H1 (cell line): Measurements from ENCODE around the gene STYXL1. TPM values are rescaled to one million over a fixed set of nuclear protein-coding genes. Genes with fewer than 3 reads are reported as not detected.
A peak's percentile ranks its signal among the peaks of the same experiment; 100 is the strongest.

Source experiments
- CTCF ChIA-PET: fragments of 300-600 bp; sonication (Branson Sonifier 250); formaldehyde crosslinking; loops from one replicate; lab custom pipeline; 2021; ENCODE audit not compliant: partially characterized antibody; lab: Charles Lee
- POLR2A ChIA-PET: fragments of 300-600 bp; sonication (Branson Sonifier 250); formaldehyde crosslinking; loops from one replicate; lab custom pipeline; 2021; ENCODE audit warnings: inconsistent platforms; ENCODE audit not compliant: partially characterized antibody; lab: Charles Lee
- DNase-seq, 2 experiments: peaks; one replicate each; pipeline versions ENCODE4 v3.0.0 to v3.0.0-alpha.2; 2010 to 2022; ENCODE audit warnings: low spot score in 2 of 2, low read depth in 1 of 2, mixed read lengths in 1 of 2
- FAIRE-seq: peaks from 2 replicates; lab custom pipeline; 2011; peaks lifted over from hg19 to GRCh38; lab: Jason Lieb, UNC
- H2AFZ ChIP-seq: 2 replicates; pipeline ENCODE4 v1.8.1; 2012; ENCODE audit warnings: low read length, inconsistent platforms
- H2AK5ac ChIP-seq: 2 replicates; pipeline ENCODE4 v1.6.1; 2013; ENCODE audit warnings: low read depth, low read length
- H2BK120ac ChIP-seq: replicated peaks from 2 replicates; pipeline ENCODE3; 2013; ENCODE audit warnings: low read depth, low read length, inconsistent platforms
- H2BK12ac ChIP-seq: 2 replicates; pipeline ENCODE4 v1.6.1; 2013; ENCODE audit warnings: low read depth, low read length
- H2BK15ac ChIP-seq: 2 replicates; pipeline ENCODE4 v1.6.1; 2013; ENCODE audit warnings: low read length
- H2BK20ac ChIP-seq: 2 replicates; pipeline ENCODE4 v1.6.1; 2013; ENCODE audit warnings: low read length
- H2BK5ac ChIP-seq: 2 replicates; pipeline ENCODE4 v1.6.1; 2013; ENCODE audit warnings: low read depth, low read length
- H3K14ac ChIP-seq: 2 replicates; pipeline ENCODE4 v1.6.1; 2013; ENCODE audit warnings: inconsistent platforms; ENCODE audit not compliant: insufficient read length
- H3K18ac ChIP-seq: 2 replicates; pipeline ENCODE4 v1.6.1; 2013; ENCODE audit warnings: low read length; ENCODE audit errors: extremely low read depth
- H3K23ac ChIP-seq: 2 replicates; pipeline ENCODE4 v1.6.1; 2013; ENCODE audit warnings: inconsistent platforms; ENCODE audit not compliant: insufficient read length
- H3K23me2 ChIP-seq: 2 replicates; pipeline ENCODE4 v1.6.1; 2013; ENCODE audit warnings: low read depth, low read length
- H3K27ac ChIP-seq: 2 replicates; pipeline ENCODE4 v1.6.1; 2011; ENCODE audit warnings: low read depth, low read length, inconsistent platforms
- H3K27me3 ChIP-seq, 4 experiments: replicated peaks in 1 of 4; 1 replicate in 1 of 4; 2 replicates in 3 of 4; pipeline versions ENCODE4 v1.6.1 to v1.8.1; 2011 to 2013; ENCODE audit warnings: low read length in 3 of 4, mild to moderate bottlenecking in 3 of 4, inconsistent platforms in 2 of 4, mixed read lengths in 2 of 4, moderate library complexity in 1 of 4; ENCODE audit not compliant: control insufficient read depth in 3 of 4, insufficient read depth in 3 of 4; ENCODE audit errors: extremely low read depth in 1 of 4
- H3K36me3 ChIP-seq, 4 experiments: 2 replicates each; pipeline versions ENCODE4 v1.6.1 to v1.8.1; 2011 to 2013; ENCODE audit warnings: mild to moderate bottlenecking in 4 of 4, low read length in 3 of 4, moderate library complexity in 2 of 4, control low read depth in 1 of 4, inconsistent platforms in 1 of 4; ENCODE audit not compliant: insufficient read depth in 4 of 4, control insufficient read depth in 2 of 4
- H3K4ac ChIP-seq: replicated peaks from 2 replicates; pipeline ENCODE3; 2013; ENCODE audit warnings: low read length, low read depth, mixed read lengths, inconsistent platforms; ENCODE audit not compliant: insufficient read length
- H3K4me1 ChIP-seq, 4 experiments: replicated peaks in 1 of 4; 1 replicate in 1 of 4; 2 replicates in 3 of 4; pipeline versions ENCODE4 v1.6.1 to v1.8.1; 2011 to 2013; ENCODE audit warnings: low read length in 3 of 4, inconsistent platforms in 2 of 4, mixed read lengths in 1 of 4; ENCODE audit not compliant: insufficient read depth in 4 of 4, control insufficient read depth in 3 of 4
- H3K4me2 ChIP-seq, 2 experiments: 2 replicates each; pipeline versions ENCODE4 v1.6.1 to v1.8.1; 2011 to 2013; ENCODE audit warnings: low read depth in 2 of 2, low read length in 2 of 2, control low read depth in 1 of 2, inconsistent platforms in 1 of 2, mild to moderate bottlenecking in 1 of 2; ENCODE audit not compliant: insufficient read depth in 1 of 2
- H3K4me3 ChIP-seq, 4 experiments: fragments of 200-600, 300-600 bp in 1 of 4; sonication (generic), shearing (Covaris generic), sonication (Bioruptor Twin) in 1 of 4; 2 replicates each; pipeline versions ENCODE4 v1.5.1 to v1.8.1; 2011 to 2016; ENCODE audit warnings: low read length in 4 of 4, low read depth in 3 of 4, control low read depth in 2 of 4, inconsistent platforms in 2 of 4, mild to moderate bottlenecking in 2 of 4, mixed read lengths in 1 of 4, moderate library complexity in 1 of 4; ENCODE audit not compliant: insufficient read depth in 2 of 4; ENCODE audit errors: extremely low read depth in 1 of 4
- H3K56ac ChIP-seq: replicated peaks from 2 replicates; pipeline ENCODE3; 2013; ENCODE audit warnings: low read depth, mild to moderate bottlenecking, mixed read lengths, low read length, inconsistent platforms; ENCODE audit not compliant: insufficient read length
- H3K79me1 ChIP-seq: 2 replicates; pipeline ENCODE4 v1.6.1; 2013; ENCODE audit warnings: low read depth, low read length, control low read depth
- H3K79me2 ChIP-seq, 2 experiments: 2 replicates each; pipeline versions ENCODE4 v1.6.1 to v1.8.1; 2012 to 2013; ENCODE audit warnings: low read length in 2 of 2, mild to moderate bottlenecking in 2 of 2, inconsistent platforms in 1 of 2; ENCODE audit not compliant: insufficient read depth in 2 of 2, control insufficient read depth in 1 of 2
- H3K9ac ChIP-seq, 4 experiments: replicated peaks in 1 of 4; 1 replicate in 1 of 4; 2 replicates in 3 of 4; pipeline versions ENCODE4 v1.6.1 to v1.8.1; 2011 to 2013; ENCODE audit warnings: low read depth in 3 of 4, low read length in 3 of 4, control low read depth in 2 of 4, mild to moderate bottlenecking in 2 of 4, moderate library complexity in 2 of 4, inconsistent platforms in 1 of 4; ENCODE audit errors: extremely low read depth in 1 of 4
- H3K9me3 ChIP-seq, 2 experiments: 2 replicates each; pipeline versions ENCODE4 v1.6.1 to v1.8.1; 2012 to 2013; ENCODE audit warnings: mild to moderate bottlenecking in 2 of 2, moderate library complexity in 2 of 2, control low read depth in 1 of 2, inconsistent platforms in 1 of 2, low read depth in 1 of 2, low read length in 1 of 2, mixed read lengths in 1 of 2; ENCODE audit not compliant: insufficient read depth in 2 of 2
- H4K20me1 ChIP-seq, 2 experiments: replicated peaks in 1 of 2; 2 replicates each; pipeline versions ENCODE3 to v1.8.1; 2011 to 2013; ENCODE audit warnings: inconsistent platforms in 2 of 2, low read length in 2 of 2, mild to moderate bottlenecking in 1 of 2; ENCODE audit not compliant: insufficient read depth in 2 of 2, control insufficient read depth in 1 of 2
- H4K5ac ChIP-seq: 2 replicates; pipeline ENCODE4 v1.6.1; 2013; ENCODE audit warnings: low read length, low read depth, mixed read lengths, inconsistent platforms; ENCODE audit not compliant: insufficient read length
- H4K8ac ChIP-seq: 2 replicates; pipeline ENCODE4 v1.8.0; 2013; ENCODE audit warnings: mild to moderate bottlenecking, moderate library complexity, low read length, inconsistent platforms; ENCODE audit not compliant: insufficient read depth; ENCODE audit errors: extremely low read depth
- H4K91ac ChIP-seq: replicated peaks from 2 replicates; pipeline ENCODE3; 2013; ENCODE audit warnings: low read length, mixed read lengths, inconsistent platforms; ENCODE audit not compliant: insufficient read length
- ASH2L ChIP-seq: fragments of 200-600, 300-600 bp; sonication (generic); IDR thresholded peaks from one replicate; pipeline ENCODE4 v1.7.1; 2017; ENCODE audit warnings: low read length
- CBX5 ChIP-seq: fragments of 300-800, 300-1000 bp; sonication (generic); IDR thresholded peaks from 2 replicates; pipeline ENCODE4 v1.7.1; 2016; ENCODE audit warnings: antibody characterized with exemption, low read length, low read depth
- CHD2 ChIP-seq: IDR thresholded peaks from 2 replicates; pipeline ENCODE4 v1.6.1; 2012; ENCODE audit warnings: low read length, improper control_type of control experiment
- EZH2 ChIP-seq: fragments of 200-600 bp; sonication (generic); IDR thresholded peaks from 2 replicates; pipeline ENCODE4 v1.7.1; 2012; ENCODE audit warnings: low read depth, mild to moderate bottlenecking, moderate library complexity, low read length, inconsistent platforms; ENCODE audit not compliant: severe bottlenecking
- JUND ChIP-seq: IDR thresholded peaks from 2 replicates; pipeline ENCODE4 v1.6.1; 2011; ENCODE audit warnings: mild to moderate bottlenecking, improper control_type of control experiment, low read length
- KDM1A ChIP-seq: fragments of 200-600, 300-600 bp; sonication (generic); IDR thresholded peaks from 2 replicates; pipeline ENCODE4 v1.7.1; 2016; ENCODE audit warnings: mild to moderate bottlenecking, low read length, borderline replicate concordance
- MAFK ChIP-seq: IDR thresholded peaks from 2 replicates; pipeline ENCODE4 v1.6.1; 2012; ENCODE audit warnings: low read depth, mild to moderate bottlenecking, improper control_type of control experiment, low read length
- NRF1 ChIP-seq: IDR thresholded peaks from 2 replicates; pipeline ENCODE4 v1.6.1; 2011; ENCODE audit warnings: mild to moderate bottlenecking, low read depth, low read length, improper control_type of control experiment
- PHF8 ChIP-seq: fragments of 200-600 bp; sonication (generic); conservative IDR thresholded peaks from 2 replicates; pipeline ENCODE4 v1.7.1; 2012; ENCODE audit warnings: low read depth, mild to moderate bottlenecking, inconsistent platforms, low read length, moderate library complexity
- RAD21 ChIP-seq, 2 experiments: IDR thresholded peaks in 1 of 2; conservative IDR thresholded peaks in 1 of 2; 2 replicates each; pipeline ENCODE4 v1.6.1; 2011; ENCODE audit warnings: low read depth in 2 of 2, low read length in 2 of 2, improper control_type of control experiment in 1 of 2, inconsistent platforms in 1 of 2, mild to moderate bottlenecking in 1 of 2, moderate library complexity in 1 of 2
- SIN3A ChIP-seq, 2 experiments: IDR thresholded peaks in 1 of 2; conservative IDR thresholded peaks in 1 of 2; 2 replicates each; pipeline ENCODE4 v1.6.1; 2011 to 2012; ENCODE audit warnings: low read length in 2 of 2, improper control_type of control experiment in 1 of 2, low read depth in 1 of 2, mild to moderate bottlenecking in 1 of 2
- TAF7 ChIP-seq: optimal IDR thresholded peaks from 2 replicates; pipeline ENCODE3; 2011; ENCODE audit warnings: low read depth, mild to moderate bottlenecking, inconsistent platforms, low read length, moderate library complexity, borderline replicate concordance
- WGBS, 2 experiments: shearing (Covaris generic) in 1 of 2; methylation state at CpG; one replicate each; pipeline versions ENCODE4 v1.1.6 to v1.1.7; 2013 to 2015; ENCODE audit warnings: low lambda C conversion rate in 2 of 2, mixed read lengths in 2 of 2, inconsistent platforms in 1 of 2, low coverage in 1 of 2, missing lambda C conversion rate in 1 of 2; ENCODE audit not compliant: insufficient replicate concordance in 2 of 2, insufficient coverage in 1 of 2, insufficient read length in 1 of 2; ENCODE audit errors: extremely low coverage in 1 of 2, missing lambda C conversion rate in 1 of 2; 5-methylcytosine and 5-hydroxymethylcytosine counted together
- polyA plus RNA-seq, 7 experiments: library from polyadenylated mRNA; depleted of rRNA in 3 of 7; stranded (reverse) in 5 of 7; unstranded in 2 of 7; fragments of >200 nt in 5 of 7; fragments of 200-250 nt in 2 of 7; gene quantifications; 1 replicate in 5 of 7; 2 replicates in 1 of 7; 4 replicates in 1 of 7; pipeline versions ENCODE4 v1.2.1 to v1.2.3, GENCODE V29; 2011 to 2013; ENCODE audit warnings: missing spikeins in 2 of 7, mixed read lengths in 2 of 7
- total RNA-seq: library from RNA; stranded (reverse); fragmentation: NEBNext Ultra II Directional; extraction: Animal tissue kit (Norgen Biotek cat#: 25700); gene quantifications from 2 replicates; pipeline ENCODE4 v1.2.1, GENCODE V29; 2021

STYXL1 gene
- total and polyA plus RNA-seq, 2 of the 8 experiments (the other 6 are each of a cell fraction or from before 2014, with no cell fraction given), result 32.3 to 53.9 TPM

DNA sequence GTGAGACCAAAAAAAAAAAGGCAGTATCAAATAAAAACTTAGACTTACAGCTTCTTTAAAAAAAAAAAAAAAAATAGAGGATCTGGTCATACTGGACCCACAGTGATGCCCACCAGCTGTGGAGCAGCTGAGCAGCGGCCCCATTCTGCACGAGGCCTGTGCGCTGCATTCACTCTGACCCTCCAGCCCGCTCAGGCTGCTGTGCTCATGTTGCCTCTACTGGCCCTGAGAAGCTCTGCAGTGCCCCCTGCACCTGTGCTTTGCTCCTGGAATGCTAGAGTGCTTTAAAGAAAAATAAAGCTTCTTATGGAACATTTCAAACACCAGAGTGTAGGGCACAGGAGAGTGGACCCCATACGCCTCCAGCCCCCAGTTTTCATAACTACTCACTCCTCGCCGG, 86.6 kb downstream of the STYXL1 start:
- no peak overlapping the region for H2BK20ac ChIP-seq
- H3K36me3 ChIP-seq, result peaks cover 0 to 23% (median 5%) of the 10 kb centered on the region in 4 experiments; a peak in 6 of 8 replicates
- H3K18ac ChIP-seq, result no peak overlapping the region
- no peak overlapping the region for H2BK12ac ChIP-seq
- no peaks in the 10 kb centered on the region; the same call in 1 of the 2 replicates for H3K79me1 ChIP-seq
- no peak overlapping the region for H3K9ac ChIP-seq
- no peaks in the 10 kb centered on the region for H3K23me2 ChIP-seq
- CTCF ChIA-PET, result interaction anchor here (0.7 to 2.2 kb wide), 11 partner anchors 9 to 95 kb away, joined by 3 to 11 read pairs (median 6); no protein-coding TSS in a partner anchor
- peaks cover 2 to 10% (median 5%) of the 10 kb centered on the region in 4 experiments for H3K4me1 ChIP-seq
- H3K27ac ChIP-seq, result no peak overlapping the region
- no peak for DNase-seq
- no peak for FAIRE-seq
- H3K23ac ChIP-seq, result no peak overlapping the region
- POLR2A ChIA-PET, result interaction anchor here (0.7 to 1.5 kb wide), 6 partner anchors 10 to 70 kb away, joined by 3 to 6 read pairs (median 4); no protein-coding TSS in a partner anchor
- H3K4me2 ChIP-seq, result no peak overlapping the region
- no peak overlapping the region for H2BK15ac ChIP-seq
- H4K20me1 ChIP-seq, result peaks cover 3 to 4% of the 10 kb centered on the region in 2 experiments
- H3K4me3 ChIP-seq, result no peak overlapping the region
- no peak overlapping the region for H4K5ac ChIP-seq
- H2BK5ac ChIP-seq, result no peak overlapping the region
- H3K27me3 ChIP-seq, result no peaks in the 10 kb centered on the region
- no peaks in the 10 kb centered on the region; a peak in 1 of 4 replicates for H3K79me2 ChIP-seq
- H4K91ac ChIP-seq, result no peak overlapping the region
- no peak overlapping the region for H3K56ac ChIP-seq
- H2AFZ ChIP-seq, result no peak overlapping the region
- no peak overlapping the region for H4K8ac ChIP-seq
- H2BK120ac ChIP-seq, result no peak overlapping the region
- H3K4ac ChIP-seq, result no peak overlapping the region
- no peak overlapping the region for H3K14ac ChIP-seq
- no peaks in the 10 kb centered on the region for H3K9me3 ChIP-seq
- WGBS, 2 experiments, result 88% methylated on average over 7 of the region's 7 CpGs; no CpG with 5 or more reads in 1 of the 2 experiments
- H2AK5ac ChIP-seq, result no peak overlapping the region
- TF ChIP-seq CBX5 (no peak), EZH2 (no peak), PHF8 (no peak), ASH2L (no peak), JUND (no peak), SIN3A (conservative IDR thresholded peaks at IDR 0.05 in 1 of 2, IDR thresholded peaks at IDR 0.05 in 1 of 2; ENCODE audit: low read depth in 1 of 2, low read length in 2 of 2) (no peak), RAD21 (IDR thresholded peaks at IDR 0.05 in 1 of 2, conservative IDR thresholded peaks at IDR 0.05 in 1 of 2; ENCODE audit: low read depth in 2 of 2, low read length in 2 of 2) (peak; percentile 57 to 67), TAF7 (no peak), MAFK (no peak), NRF1 (no peak), KDM1A (no peak), CHD2 (no peak)
